ENCODE results near the gene USP14.

DNA sequence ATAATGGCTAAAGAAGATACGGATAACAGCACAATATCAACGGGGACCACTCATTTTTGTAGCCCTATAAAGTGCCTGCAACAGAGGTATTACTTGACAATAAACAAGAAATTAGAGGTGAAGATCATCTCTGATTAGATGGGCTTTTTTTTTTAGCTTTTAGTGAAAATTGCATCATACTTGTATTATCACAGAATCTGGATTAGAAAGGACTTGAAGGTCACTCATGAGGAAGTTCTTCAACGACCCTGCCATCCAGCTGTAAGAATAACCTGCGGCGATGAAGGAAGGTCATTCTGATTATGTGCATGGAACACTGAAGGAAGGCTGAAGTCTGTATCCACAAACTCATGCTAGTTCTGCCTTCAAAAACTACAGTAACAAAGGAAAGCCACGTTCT lies 69.0 kb downstream of the USP14 start:
- TF ChIP-seq, protein P1, sequence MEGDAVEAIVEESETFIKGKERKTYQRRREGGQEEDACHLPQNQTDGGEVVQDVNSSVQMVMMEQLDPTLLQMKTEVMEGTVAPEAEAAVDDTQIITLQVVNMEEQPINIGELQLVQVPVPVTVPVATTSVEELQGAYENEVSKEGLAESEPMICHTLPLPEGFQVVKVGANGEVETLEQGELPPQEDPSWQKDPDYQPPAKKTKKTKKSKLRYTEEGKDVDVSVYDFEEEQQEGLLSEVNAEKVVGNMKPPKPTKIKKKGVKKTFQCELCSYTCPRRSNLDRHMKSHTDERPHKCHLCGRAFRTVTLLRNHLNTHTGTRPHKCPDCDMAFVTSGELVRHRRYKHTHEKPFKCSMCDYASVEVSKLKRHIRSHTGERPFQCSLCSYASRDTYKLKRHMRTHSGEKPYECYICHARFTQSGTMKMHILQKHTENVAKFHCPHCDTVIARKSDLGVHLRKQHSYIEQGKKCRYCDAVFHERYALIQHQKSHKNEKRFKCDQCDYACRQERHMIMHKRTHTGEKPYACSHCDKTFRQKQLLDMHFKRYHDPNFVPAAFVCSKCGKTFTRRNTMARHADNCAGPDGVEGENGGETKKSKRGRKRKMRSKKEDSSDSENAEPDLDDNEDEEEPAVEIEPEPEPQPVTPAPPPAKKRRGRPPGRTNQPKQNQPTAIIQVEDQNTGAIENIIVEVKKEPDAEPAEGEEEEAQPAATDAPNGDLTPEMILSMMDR (conservative IDR thresholded peaks at IDR 0.05; ENCODE audit: low read depth in 2 of 2), result no peak
- TF ChIP-seq POLR2AphosphoS5 (IDR thresholded peaks at IDR 0.05; ENCODE audit: low read depth) (no peak), JUNB (IDR thresholded peaks at IDR 0.05; ENCODE audit: unreplicated experiment) (no peak), EZH2phosphoT487 (IDR thresholded peaks at IDR 0.05; ENCODE audit: unreplicated experiment) (no peak), CREB1 (CRISPR knock-in tag; IDR thresholded peaks at IDR 0.05; ENCODE audit: low read depth) (no peak), EZH2 (IDR thresholded peaks at IDR 0.05; ENCODE audit: low read depth, unreplicated experiment) (no peak), ZNF114 (CRISPR knock-in tag; IDR thresholded peaks at IDR 0.05) (no peak)
- TF ChIP-seq, protein P2, sequence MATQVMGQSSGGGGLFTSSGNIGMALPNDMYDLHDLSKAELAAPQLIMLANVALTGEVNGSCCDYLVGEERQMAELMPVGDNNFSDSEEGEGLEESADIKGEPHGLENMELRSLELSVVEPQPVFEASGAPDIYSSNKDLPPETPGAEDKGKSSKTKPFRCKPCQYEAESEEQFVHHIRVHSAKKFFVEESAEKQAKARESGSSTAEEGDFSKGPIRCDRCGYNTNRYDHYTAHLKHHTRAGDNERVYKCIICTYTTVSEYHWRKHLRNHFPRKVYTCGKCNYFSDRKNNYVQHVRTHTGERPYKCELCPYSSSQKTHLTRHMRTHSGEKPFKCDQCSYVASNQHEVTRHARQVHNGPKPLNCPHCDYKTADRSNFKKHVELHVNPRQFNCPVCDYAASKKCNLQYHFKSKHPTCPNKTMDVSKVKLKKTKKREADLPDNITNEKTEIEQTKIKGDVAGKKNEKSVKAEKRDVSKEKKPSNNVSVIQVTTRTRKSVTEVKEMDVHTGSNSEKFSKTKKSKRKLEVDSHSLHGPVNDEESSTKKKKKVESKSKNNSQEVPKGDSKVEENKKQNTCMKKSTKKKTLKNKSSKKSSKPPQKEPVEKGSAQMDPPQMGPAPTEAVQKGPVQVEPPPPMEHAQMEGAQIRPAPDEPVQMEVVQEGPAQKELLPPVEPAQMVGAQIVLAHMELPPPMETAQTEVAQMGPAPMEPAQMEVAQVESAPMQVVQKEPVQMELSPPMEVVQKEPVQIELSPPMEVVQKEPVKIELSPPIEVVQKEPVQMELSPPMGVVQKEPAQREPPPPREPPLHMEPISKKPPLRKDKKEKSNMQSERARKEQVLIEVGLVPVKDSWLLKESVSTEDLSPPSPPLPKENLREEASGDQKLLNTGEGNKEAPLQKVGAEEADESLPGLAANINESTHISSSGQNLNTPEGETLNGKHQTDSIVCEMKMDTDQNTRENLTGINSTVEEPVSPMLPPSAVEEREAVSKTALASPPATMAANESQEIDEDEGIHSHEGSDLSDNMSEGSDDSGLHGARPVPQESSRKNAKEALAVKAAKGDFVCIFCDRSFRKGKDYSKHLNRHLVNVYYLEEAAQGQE (IDR thresholded peaks at IDR 0.05; ENCODE audit: unreplicated experiment), result no peak
- TF ChIP-seq, protein P3, sequence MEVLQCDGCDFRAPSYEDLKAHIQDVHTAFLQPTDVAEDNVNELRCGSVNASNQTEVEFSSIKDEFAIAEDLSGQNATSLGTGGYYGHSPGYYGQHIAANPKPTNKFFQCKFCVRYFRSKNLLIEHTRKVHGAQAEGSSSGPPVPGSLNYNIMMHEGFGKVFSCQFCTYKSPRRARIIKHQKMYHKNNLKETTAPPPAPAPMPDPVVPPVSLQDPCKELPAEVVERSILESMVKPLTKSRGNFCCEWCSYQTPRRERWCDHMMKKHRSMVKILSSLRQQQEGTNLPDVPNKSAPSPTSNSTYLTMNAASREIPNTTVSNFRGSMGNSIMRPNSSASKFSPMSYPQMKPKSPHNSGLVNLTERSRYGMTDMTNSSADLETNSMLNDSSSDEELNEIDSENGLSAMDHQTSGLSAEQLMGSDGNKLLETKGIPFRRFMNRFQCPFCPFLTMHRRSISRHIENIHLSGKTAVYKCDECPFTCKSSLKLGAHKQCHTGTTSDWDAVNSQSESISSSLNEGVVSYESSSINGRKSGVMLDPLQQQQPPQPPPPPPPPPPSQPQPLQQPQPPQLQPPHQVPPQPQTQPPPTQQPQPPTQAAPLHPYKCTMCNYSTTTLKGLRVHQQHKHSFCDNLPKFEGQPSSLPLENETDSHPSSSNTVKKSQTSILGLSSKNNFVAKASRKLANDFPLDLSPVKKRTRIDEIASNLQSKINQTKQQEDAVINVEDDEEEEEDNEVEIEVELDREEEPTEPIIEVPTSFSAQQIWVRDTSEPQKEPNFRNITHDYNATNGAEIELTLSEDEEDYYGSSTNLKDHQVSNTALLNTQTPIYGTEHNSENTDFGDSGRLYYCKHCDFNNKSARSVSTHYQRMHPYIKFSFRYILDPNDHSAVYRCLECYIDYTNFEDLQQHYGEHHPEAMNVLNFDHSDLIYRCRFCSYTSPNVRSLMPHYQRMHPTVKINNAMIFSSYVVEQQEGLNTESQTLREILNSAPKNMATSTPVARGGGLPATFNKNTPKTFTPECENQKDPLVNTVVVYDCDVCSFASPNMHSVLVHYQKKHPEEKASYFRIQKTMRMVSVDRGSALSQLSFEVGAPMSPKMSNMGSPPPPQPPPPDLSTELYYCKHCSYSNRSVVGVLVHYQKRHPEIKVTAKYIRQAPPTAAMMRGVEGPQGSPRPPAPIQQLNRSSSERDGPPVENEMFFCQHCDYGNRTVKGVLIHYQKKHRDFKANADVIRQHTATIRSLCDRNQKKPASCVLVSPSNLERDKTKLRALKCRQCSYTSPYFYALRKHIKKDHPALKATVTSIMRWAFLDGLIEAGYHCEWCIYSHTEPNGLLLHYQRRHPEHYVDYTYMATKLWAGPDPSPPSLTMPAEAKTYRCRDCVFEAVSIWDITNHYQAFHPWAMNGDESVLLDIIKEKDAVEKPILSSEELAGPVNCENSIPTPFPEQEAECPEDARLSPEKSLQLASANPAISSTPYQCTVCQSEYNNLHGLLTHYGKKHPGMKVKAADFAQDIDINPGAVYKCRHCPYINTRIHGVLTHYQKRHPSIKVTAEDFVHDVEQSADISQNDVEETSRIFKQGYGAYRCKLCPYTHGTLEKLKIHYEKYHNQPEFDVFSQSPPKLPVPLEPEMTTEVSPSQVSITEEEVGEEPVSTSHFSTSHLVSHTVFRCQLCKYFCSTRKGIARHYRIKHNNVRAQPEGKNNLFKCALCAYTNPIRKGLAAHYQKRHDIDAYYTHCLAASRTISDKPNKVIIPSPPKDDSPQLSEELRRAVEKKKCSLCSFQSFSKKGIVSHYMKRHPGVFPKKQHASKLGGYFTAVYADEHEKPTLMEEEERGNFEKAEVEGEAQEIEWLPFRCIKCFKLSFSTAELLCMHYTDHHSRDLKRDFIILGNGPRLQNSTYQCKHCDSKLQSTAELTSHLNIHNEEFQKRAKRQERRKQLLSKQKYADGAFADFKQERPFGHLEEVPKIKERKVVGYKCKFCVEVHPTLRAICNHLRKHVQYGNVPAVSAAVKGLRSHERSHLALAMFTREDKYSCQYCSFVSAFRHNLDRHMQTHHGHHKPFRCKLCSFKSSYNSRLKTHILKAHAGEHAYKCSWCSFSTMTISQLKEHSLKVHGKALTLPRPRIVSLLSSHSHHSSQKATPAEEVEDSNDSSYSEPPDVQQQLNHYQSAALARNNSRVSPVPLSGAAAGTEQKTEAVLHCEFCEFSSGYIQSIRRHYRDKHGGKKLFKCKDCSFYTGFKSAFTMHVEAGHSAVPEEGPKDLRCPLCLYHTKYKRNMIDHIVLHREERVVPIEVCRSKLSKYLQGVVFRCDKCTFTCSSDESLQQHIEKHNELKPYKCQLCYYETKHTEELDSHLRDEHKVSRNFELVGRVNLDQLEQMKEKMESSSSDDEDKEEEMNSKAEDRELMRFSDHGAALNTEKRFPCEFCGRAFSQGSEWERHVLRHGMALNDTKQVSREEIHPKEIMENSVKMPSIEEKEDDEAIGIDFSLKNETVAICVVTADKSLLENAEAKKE (CRISPR knock-in tag; IDR thresholded peaks at IDR 0.05), result no peak
- TF ChIP-seq, protein P4, sequence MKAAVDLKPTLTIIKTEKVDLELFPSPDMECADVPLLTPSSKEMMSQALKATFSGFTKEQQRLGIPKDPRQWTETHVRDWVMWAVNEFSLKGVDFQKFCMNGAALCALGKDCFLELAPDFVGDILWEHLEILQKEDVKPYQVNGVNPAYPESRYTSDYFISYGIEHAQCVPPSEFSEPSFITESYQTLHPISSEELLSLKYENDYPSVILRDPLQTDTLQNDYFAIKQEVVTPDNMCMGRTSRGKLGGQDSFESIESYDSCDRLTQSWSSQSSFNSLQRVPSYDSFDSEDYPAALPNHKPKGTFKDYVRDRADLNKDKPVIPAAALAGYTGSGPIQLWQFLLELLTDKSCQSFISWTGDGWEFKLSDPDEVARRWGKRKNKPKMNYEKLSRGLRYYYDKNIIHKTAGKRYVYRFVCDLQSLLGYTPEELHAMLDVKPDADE (IDR thresholded peaks at IDR 0.05), result no peak

Data from GM23338 (cell line).